Measurements from ENCODE around the gene MILR1. TPM values are rescaled to one million over a fixed set of nuclear protein-coding genes. Genes with fewer than 3 reads are reported as not detected.
A peak's percentile ranks its signal among the peaks of the same experiment; 100 is the strongest.

The MILR1 gene
- total and polyA plus RNA-seq, 2 donors from 2014 or later: 2.2 to 17.8 TPM

DNA sequence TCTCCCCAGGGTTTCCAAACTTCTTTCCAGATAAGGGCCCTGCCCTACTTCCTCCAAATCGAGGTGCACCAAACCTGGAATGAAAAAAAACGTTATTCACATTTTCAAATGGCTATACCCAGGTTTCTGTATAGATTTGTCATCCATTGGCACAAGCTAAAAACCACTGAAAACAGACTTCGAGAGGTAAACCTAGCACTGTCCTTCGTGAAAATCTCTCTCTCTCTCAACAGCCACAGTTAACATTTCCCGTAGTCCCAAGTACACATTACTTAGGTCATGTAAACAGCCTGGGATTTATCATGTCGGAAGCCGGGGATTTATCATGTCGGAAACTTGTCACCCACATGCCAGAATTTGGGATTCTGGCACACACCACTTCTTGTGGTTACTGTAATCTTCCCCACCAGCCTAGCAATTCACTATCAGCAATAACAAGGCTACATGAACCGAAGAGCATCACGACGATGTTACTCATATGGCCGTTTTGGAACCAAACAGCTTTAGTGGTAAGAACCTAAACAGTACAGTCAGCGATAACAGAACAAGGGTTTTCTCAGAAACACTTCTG is 55.9 kb downstream of the MILR1 start:
- FAIRE-seq (no peak), DNase-seq (peak in 1 of 5 donors; percentile 68)
- no peaks in the 10 kb centered on the region for H3K9me3 ChIP-seq (ENCODE audit: control insufficient read depth in 2 of 3, insufficient read depth in 1 of 3, low read length in 3 of 3)
- peaks cover 38 to 53% (median 43%) of the 10 kb centered on the region in 3 donors for H3K36me3 ChIP-seq (ENCODE audit: control insufficient read depth in 2 of 3, insufficient read depth in 3 of 3, low read length in 3 of 3)
- H3K9ac ChIP-seq (ENCODE audit: low read length in 3 of 3): peak overlapping the region; percentile 65 to 100 (median 93)
- TF ChIP-seq, protein P1, sequence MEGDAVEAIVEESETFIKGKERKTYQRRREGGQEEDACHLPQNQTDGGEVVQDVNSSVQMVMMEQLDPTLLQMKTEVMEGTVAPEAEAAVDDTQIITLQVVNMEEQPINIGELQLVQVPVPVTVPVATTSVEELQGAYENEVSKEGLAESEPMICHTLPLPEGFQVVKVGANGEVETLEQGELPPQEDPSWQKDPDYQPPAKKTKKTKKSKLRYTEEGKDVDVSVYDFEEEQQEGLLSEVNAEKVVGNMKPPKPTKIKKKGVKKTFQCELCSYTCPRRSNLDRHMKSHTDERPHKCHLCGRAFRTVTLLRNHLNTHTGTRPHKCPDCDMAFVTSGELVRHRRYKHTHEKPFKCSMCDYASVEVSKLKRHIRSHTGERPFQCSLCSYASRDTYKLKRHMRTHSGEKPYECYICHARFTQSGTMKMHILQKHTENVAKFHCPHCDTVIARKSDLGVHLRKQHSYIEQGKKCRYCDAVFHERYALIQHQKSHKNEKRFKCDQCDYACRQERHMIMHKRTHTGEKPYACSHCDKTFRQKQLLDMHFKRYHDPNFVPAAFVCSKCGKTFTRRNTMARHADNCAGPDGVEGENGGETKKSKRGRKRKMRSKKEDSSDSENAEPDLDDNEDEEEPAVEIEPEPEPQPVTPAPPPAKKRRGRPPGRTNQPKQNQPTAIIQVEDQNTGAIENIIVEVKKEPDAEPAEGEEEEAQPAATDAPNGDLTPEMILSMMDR (IDR thresholded peaks at IDR 0.05; ENCODE audit: borderline replicate concordance, extremely low read depth, insufficient read depth): no peak
- H3K27ac ChIP-seq (ENCODE audit: low read depth in 2 of 2, low read length in 2 of 2): peak overlapping the region; percentile 100
- intact Hi-C loops (cut with DNase I): no loop called here
- peak overlapping the region; percentile 92 to 99 (median 93) for H3K4me3 ChIP-seq (ENCODE audit: low read length in 3 of 3)
- H3K4me1 ChIP-seq (ENCODE audit: control insufficient read depth in 2 of 3, insufficient read depth in 2 of 3, low read depth in 1 of 3, low read length in 3 of 3): peaks cover 3 to 28% (median 22%) of the 10 kb centered on the region in 3 donors
- H3K27me3 ChIP-seq (ENCODE audit: control insufficient read depth, insufficient read depth, low read length): no peaks in the 10 kb centered on the region

DNA sequence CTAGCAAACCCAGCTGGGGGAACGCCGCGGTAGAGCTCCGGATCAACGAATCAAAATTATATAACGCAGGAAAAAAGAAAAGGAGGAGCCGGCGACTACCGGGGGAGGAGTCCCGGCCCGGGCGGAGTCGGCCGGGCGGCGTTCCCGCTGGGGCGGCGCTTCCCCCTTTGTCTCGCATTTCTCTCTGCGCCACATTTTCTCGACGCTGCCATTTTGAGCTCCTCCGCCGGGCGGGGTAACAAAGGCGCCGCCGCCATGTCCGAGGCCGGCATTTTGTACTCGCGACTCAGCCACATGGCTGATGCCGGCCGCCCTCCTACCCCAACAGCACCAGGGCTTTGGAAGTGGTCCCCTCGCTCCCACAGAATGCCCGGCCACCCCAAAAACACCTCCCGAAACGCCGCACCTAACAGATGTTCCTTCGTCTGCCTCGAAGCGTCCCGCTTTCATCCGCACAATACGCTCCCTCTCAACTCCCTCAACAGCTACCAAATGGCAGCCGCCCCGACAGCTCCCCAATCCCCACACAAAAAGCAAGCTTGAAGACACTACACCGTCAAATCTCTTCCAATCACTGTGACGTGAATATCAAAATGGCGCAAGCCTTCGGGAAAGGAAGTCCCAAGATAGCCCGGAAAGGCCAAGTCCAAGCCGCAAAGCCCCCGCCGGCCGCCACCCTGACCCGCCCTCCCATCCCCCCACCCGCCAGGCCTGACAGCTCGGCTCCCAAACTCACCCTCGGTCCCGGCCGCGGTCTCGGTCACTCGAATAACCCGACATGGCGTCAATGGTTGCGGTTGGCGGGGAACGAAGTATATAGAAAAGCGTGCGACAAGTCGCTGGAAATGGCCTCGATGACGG is 56.7 kb downstream of the MILR1 start:
- Histone ChIP-seq H3K9ac (ENCODE audit: low read length in 3 of 3) (peak overlapping the region; percentile 98 to 100 (median 100)), H3K27me3 (ENCODE audit: control insufficient read depth, insufficient read depth, low read length) (no peaks in the 10 kb centered on the region), H3K36me3 (ENCODE audit: control insufficient read depth in 2 of 3, insufficient read depth in 3 of 3, low read length in 3 of 3) (peaks cover 31 to 50% (median 40%) of the 10 kb centered on the region in 3 donors), H3K4me3 (ENCODE audit: low read length in 3 of 3) (peak overlapping the region; percentile 92 to 99 (median 93)), H3K9me3 (ENCODE audit: control insufficient read depth in 2 of 3, insufficient read depth in 1 of 3, low read length in 3 of 3) (no peaks in the 10 kb centered on the region), H3K27ac (ENCODE audit: low read depth in 2 of 2, low read length in 2 of 2) (peak overlapping the region; percentile 100), H3K4me1 (ENCODE audit: control insufficient read depth in 2 of 3, insufficient read depth in 2 of 3, low read depth in 1 of 3, low read length in 3 of 3) (peaks cover 3 to 23% (median 22%) of the 10 kb centered on the region in 3 donors)
- intact Hi-C loops (cut with DNase I): no loop called here
- TF ChIP-seq, protein P1 (IDR thresholded peaks at IDR 0.05; ENCODE audit: borderline replicate concordance, extremely low read depth, insufficient read depth): no peak
- FAIRE-seq: no peak
- peak; percentile 93 to 98 (median 96) for DNase-seq

DNA sequence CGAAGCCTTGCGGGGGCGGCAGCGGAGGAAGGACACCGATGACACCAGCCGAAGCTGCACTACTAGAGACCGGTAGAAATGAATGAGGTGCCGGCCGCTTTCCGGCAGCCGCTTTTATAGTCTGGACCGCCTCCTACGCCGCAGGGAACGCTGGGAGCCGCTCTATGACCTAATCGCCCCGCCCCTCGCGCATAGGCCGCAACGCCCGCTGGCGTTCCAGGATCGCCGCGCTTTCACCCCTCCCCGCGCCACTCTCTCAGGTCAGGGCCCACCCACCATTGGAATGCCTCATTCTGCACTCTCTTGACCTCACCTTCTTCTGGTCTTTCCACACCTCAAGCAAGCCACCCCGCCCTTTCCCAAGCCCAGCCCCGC is 57.3 kb downstream of the MILR1 start, which contains the start of gene DDX5:
Gene DDX5 (minus strand): TSS at position 89 of the 375 bp plus-strand sequence. CDS start 170 bp downstream, outside the sequence.
- H3K27me3 ChIP-seq (ENCODE audit: control insufficient read depth, insufficient read depth, low read length): no peaks in the 10 kb centered on the region
- no peak for FAIRE-seq
- peak within 1 kb of the TSS; percentile 98 to 100 (median 100) for H3K9ac ChIP-seq (ENCODE audit: low read length in 3 of 3)
- peak within 1 kb of the TSS; percentile 100 for H3K27ac ChIP-seq (ENCODE audit: low read depth in 2 of 2, low read length in 2 of 2)
- DNase-seq: peak in 4 of 5 donors; percentile 98 to 99 (median 98)
- TF ChIP-seq, protein P1 (IDR thresholded peaks at IDR 0.05; ENCODE audit: borderline replicate concordance, extremely low read depth, insufficient read depth): no peak
- H3K9me3 ChIP-seq (ENCODE audit: control insufficient read depth in 2 of 3, insufficient read depth in 1 of 3, low read length in 3 of 3): no peaks in the 10 kb centered on the region
- H3K4me1 ChIP-seq (ENCODE audit: control insufficient read depth in 2 of 3, insufficient read depth in 2 of 3, low read depth in 1 of 3, low read length in 3 of 3): peaks cover 3 to 22% (median 20%) of the 10 kb centered on the region in 3 donors
- H3K36me3 ChIP-seq (ENCODE audit: control insufficient read depth in 2 of 3, insufficient read depth in 3 of 3, low read length in 3 of 3): peaks cover 26 to 44% (median 34%) of the 10 kb centered on the region in 3 donors
- intact Hi-C loops (cut with DNase I): no loop called here
- peak within 1 kb of the TSS; percentile 92 to 99 (median 93) for H3K4me3 ChIP-seq (ENCODE audit: low read length in 3 of 3)

Data from kidney (tissue), 14 donors.